ENCODE data around the gene PSTK.

DNA sequence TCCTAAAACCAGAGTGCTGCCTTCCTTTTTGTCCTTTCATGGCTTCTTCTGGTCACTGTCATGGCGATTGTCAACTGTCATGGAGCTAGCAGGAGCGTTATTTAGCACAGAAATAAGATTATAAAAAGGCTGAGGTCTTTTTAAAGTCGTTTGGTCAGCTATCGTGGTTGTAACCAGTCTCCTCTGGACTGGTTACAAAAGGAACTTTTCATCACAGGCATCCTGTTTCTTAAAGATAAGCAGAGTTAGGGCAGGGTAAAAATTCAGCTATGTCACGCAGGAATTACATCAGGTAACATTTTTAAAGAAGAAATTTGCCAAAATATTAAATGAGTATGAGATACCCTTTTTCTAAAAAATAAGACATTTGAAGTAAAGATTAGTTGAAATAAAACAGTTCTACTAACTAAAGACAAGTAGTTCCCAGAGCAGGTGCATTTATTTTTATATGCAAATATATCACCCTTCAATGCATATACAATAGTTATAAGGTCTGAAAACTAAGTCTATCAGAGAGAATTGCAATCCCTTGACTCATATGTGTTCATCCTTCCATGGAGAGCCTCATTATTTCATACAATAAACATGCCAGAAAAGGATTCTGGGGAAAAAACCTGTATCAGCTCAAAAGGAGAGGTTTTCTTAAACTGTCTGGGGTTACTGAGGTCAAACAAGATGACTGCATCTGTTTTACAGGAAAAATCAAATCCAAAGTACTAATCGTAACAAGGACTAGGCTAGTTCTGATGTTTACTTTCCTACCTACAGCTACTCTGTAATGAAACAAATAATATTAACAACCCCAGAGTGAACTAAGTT is 48.9 kb upstream of the PSTK start:
- TF ChIP-seq POLR2A (IDR thresholded peaks at IDR 0.05) (no peak), CTCF (IDR thresholded peaks at IDR 0.05) (no peak)
